ENCODE results near the gene HCRT. TPM values are rescaled to one million over a fixed set of nuclear protein-coding genes. Genes with fewer than 3 reads are reported as not detected.
A peak's percentile ranks its signal among the peaks of the same experiment; 100 is the strongest.
"Not testable (repeated sequence)": the region's sequence is repeated elsewhere in the genome, so short reads cannot be mapped to it uniquely, and the experiment has no call there.

Gene HCRT
- total and polyA plus RNA-seq, 5 donors: not detected

DNA sequence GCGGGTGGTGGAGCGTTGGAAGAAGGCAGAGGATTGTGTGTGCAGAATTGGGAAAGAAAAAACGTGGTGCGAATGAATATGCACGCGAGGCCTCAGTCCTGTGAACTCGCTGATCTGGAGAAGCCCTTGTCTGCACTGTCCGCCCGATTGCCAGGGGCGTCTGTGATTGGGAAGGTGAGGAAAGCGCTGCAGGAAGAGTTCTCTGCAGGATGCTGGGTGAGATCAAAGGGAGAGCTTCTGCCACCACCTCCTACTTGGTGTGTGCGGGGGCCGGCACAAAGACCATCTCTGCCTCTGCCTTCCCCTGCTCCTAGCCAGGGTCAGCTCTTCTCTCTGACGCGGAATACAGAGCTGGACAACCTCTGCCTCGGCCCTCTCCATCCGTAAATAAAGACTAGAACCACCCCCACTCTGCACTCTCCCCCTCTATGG, 29.6 kb downstream of the HCRT start:
- 30% methylated on average over 17 of the region's 17 CpGs for WGBS
- H3K4me3 ChIP-seq (ENCODE audit: low read length): peak overlapping the region; percentile 44
- H3K27ac ChIP-seq (ENCODE audit: low read length): no peak overlapping the region
- peaks cover 8% of the 10 kb centered on the region for H3K4me1 ChIP-seq (ENCODE audit: control insufficient read depth, insufficient read depth, low read length)
- H3K9me3 ChIP-seq (ENCODE audit: control insufficient read depth, low read length): no peaks in the 10 kb centered on the region
- ATAC-seq (no peak), DNase-seq (no peak)
- intact Hi-C loops (cut with DNase I): no loop called here
- H3K27me3 ChIP-seq (ENCODE audit: control insufficient read depth, insufficient read depth): no peaks in the 10 kb centered on the region

- ATAC-seq: peak in 1 of 2 donors; percentile 2
- WGBS: 5% methylated on average over 15 of the region's 15 CpGs
- peak in 1 of 3 donors; percentile 38 for DNase-seq
- H3K4me1 ChIP-seq (ENCODE audit: control insufficient read depth, insufficient read depth, low read length): peaks cover 8% of the 10 kb centered on the region
- H3K27me3 ChIP-seq (ENCODE audit: control insufficient read depth, insufficient read depth): no peaks in the 10 kb centered on the region
- H3K9me3 ChIP-seq (ENCODE audit: control insufficient read depth, low read length): no peaks in the 10 kb centered on the region
- H3K4me3 ChIP-seq (ENCODE audit: low read length): peak overlapping the region; percentile 89
- peak overlapping the region; percentile 61 for H3K27ac ChIP-seq (ENCODE audit: low read length)
- intact Hi-C loops (cut with DNase I): no loop called here
Observed at GRCh38 chr17:42153919-42154742, 31.1 kb downstream of the HCRT start.

GRCh38 chr17:42146911-42147607, 38.2 kb downstream of the HCRT start:
- 87% methylated on average over 13 of the region's 13 CpGs for WGBS
- DNase-seq (peak in 1 of 3 donors; percentile 32), ATAC-seq (no peak)
- H3K9me3 ChIP-seq (ENCODE audit: control insufficient read depth, low read length): no peaks in the 10 kb centered on the region
- peaks cover 4% of the 10 kb centered on the region for H3K4me1 ChIP-seq (ENCODE audit: control insufficient read depth, insufficient read depth, low read length)
- H3K27ac ChIP-seq (ENCODE audit: low read length): no peak overlapping the region
- H3K27me3 ChIP-seq (ENCODE audit: control insufficient read depth, insufficient read depth): no peaks in the 10 kb centered on the region
- H3K4me3 ChIP-seq (ENCODE audit: low read length): no peak overlapping the region
- intact Hi-C loops (cut with DNase I): no loop called here

GRCh38 chr17:42143138-42143537, 42.1 kb downstream of the HCRT start:
- H3K27ac ChIP-seq (ENCODE audit: low read length); DNase-seq; H3K27me3 ChIP-seq (ENCODE audit: control insufficient read depth, insufficient read depth); H3K4me3 ChIP-seq (ENCODE audit: low read length); H3K9me3 ChIP-seq (ENCODE audit: control insufficient read depth, low read length); ATAC-seq; intact Hi-C loops (cut with DNase I): not testable (repeated sequence)
- peaks cover 17% of the 10 kb centered on the region for H3K4me1 ChIP-seq (ENCODE audit: control insufficient read depth, insufficient read depth, low read length)
- 86% methylated on average over 4 of the region's 4 CpGs for WGBS

GRCh38 chr17:42142371-42142896, 42.8 kb downstream of the HCRT start:
- Histone ChIP-seq H3K4me1 (ENCODE audit: control insufficient read depth, insufficient read depth, low read length) (peaks cover 17% of the 10 kb centered on the region), H3K9me3 (ENCODE audit: control insufficient read depth, low read length) (no peaks in the 10 kb centered on the region), H3K27me3 (ENCODE audit: control insufficient read depth, insufficient read depth) (no peaks in the 10 kb centered on the region), H3K27ac (ENCODE audit: low read length) (peak overlapping the region; percentile 31), H3K4me3 (ENCODE audit: low read length) (no peak overlapping the region)
- ATAC-seq: peak; percentile 62 to 71
- DNase-seq: no peak
- WGBS: 43% methylated on average over 7 of the region's 7 CpGs
- intact Hi-C loops (cut with DNase I): no loop called here

DNA sequence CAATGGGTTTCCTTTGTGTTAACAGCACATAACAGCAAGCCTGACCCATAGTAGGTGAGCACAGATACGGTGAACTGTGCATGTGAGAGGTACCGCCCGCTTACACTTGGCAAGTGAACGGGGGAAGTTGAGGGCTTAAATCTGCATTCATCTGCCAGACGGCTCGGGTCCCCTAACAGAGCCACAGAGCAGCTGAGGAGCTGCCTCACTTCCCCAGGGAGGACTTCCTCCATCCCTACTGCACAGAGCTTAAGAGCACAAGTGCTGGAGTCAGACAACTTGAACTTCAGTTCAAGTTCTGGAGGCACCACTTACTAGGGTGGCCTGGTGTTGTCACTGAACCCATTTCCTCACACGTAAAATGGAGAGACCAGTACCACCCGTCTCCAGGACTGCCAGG, 43.9 kb downstream of the HCRT start:
- H3K4me3 ChIP-seq (ENCODE audit: low read length): no peak overlapping the region
- intact Hi-C loops (cut with DNase I): no loop called here
- no peaks in the 10 kb centered on the region for H3K27me3 ChIP-seq (ENCODE audit: control insufficient read depth, insufficient read depth)
- 72% methylated on average over 8 of the region's 8 CpGs for WGBS
- H3K27ac ChIP-seq (ENCODE audit: low read length): no peak overlapping the region
- no peak for DNase-seq
- no peaks in the 10 kb centered on the region for H3K9me3 ChIP-seq (ENCODE audit: control insufficient read depth, low read length)
- ATAC-seq: peak; percentile 6 to 17
- peaks cover 20% of the 10 kb centered on the region for H3K4me1 ChIP-seq (ENCODE audit: control insufficient read depth, insufficient read depth, low read length)

- H3K9me3 ChIP-seq (ENCODE audit: control insufficient read depth, low read length); H3K4me3 ChIP-seq (ENCODE audit: low read length); H3K27ac ChIP-seq (ENCODE audit: low read length); DNase-seq; H3K27me3 ChIP-seq (ENCODE audit: control insufficient read depth, insufficient read depth); intact Hi-C loops (cut with DNase I); ATAC-seq: not testable (repeated sequence)
- 97% methylated on average over 7 of the region's 7 CpGs for WGBS
- peaks cover 23% of the 10 kb centered on the region for H3K4me1 ChIP-seq (ENCODE audit: control insufficient read depth, insufficient read depth, low read length)
Observed at GRCh38 chr17:42140690-42141089, 44.6 kb downstream of the HCRT start.

DNA sequence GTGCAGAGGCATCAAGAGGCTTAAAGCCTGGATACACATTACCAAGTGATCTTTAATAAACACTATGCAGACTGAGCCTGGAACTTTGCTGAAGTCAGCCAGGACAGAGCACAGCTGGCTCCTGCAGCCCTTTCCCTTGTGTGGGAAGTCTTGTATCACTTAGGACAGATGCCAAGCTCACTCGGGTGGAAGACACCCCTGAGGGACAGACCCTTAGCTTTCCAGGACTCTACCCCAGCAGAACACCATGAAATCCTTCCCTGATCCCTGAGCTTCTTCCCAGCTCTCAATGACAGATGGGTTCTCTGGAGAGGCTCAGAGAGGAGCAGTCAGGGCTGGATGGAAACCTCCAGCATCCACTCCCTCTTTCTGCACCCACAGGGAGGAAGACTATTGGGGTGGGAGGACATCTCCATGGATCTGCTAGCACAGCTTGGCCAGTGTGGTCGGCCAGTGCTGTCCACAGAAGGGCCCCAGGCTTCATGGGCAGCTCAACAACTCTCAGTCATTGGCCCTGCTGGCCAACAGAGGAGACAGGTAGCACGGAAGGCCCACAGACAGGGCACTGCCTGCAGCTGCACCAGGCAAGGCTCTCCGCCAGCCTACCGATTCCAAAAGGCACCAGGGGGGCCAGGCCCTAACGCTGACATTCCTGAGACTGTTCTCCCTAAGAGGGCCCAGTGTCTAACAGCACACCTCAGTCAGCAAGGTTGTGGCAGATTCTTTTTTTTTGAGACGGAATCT, 46.3 kb downstream of the HCRT start:
- Histone ChIP-seq H3K27ac (ENCODE audit: low read length) (peak overlapping the region; percentile 13), H3K4me3 (ENCODE audit: low read length) (no peak overlapping the region), H3K9me3 (ENCODE audit: control insufficient read depth, low read length) (no peaks in the 10 kb centered on the region), H3K27me3 (ENCODE audit: control insufficient read depth, insufficient read depth) (no peaks in the 10 kb centered on the region), H3K4me1 (ENCODE audit: control insufficient read depth, insufficient read depth, low read length) (peaks cover 23% of the 10 kb centered on the region)
- intact Hi-C loops (cut with DNase I): no loop called here
- WGBS: 69% methylated on average over 7 of the region's 7 CpGs
- ATAC-seq (peak in 1 of 2 donors; percentile 8), DNase-seq (no peak)

DNA sequence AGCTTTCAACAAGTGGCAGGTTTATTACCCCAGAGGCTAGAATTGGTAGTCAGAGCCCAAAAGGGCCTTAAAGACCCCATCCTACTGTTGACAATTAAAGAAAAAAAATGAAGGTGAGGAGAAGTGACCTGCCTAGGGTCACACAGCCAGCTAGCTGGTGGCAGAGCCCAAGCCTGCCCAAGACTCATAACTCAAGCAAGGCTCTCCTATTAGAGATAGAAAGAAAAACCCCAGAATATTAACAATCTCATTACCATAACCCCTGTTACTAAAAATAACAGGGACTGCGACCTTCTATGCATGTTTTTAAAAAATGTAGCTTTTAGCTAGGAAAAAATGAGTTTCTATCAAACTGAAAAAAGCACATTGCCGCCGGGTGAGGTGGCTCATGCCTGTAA, 48.6 kb downstream of the HCRT start:
- Histone ChIP-seq H3K4me3 (ENCODE audit: low read length) (no peak overlapping the region), H3K27ac (ENCODE audit: low read length) (peak overlapping the region; percentile 87), H3K27me3 (ENCODE audit: control insufficient read depth, insufficient read depth) (no peaks in the 10 kb centered on the region), H3K9me3 (ENCODE audit: control insufficient read depth, low read length) (no peaks in the 10 kb centered on the region), H3K4me1 (ENCODE audit: control insufficient read depth, insufficient read depth, low read length) (peaks cover 31% of the 10 kb centered on the region)
- intact Hi-C loops (cut with DNase I): no loop called here
- DNase-seq: no peak
- no peak for ATAC-seq
- WGBS: 84% methylated on average over 3 of the region's 3 CpGs

GRCh38 chr17:42135664-42136653, 49.3 kb downstream of the HCRT start:
- Histone ChIP-seq H3K4me3 (ENCODE audit: low read length) (no peak overlapping the region), H3K4me1 (ENCODE audit: control insufficient read depth, insufficient read depth, low read length) (peaks cover 34% of the 10 kb centered on the region), H3K27ac (ENCODE audit: low read length) (peak overlapping the region; percentile 87), H3K9me3 (ENCODE audit: control insufficient read depth, low read length) (no peaks in the 10 kb centered on the region), H3K27me3 (ENCODE audit: control insufficient read depth, insufficient read depth) (no peaks in the 10 kb centered on the region)
- DNase-seq (peak; percentile 63 to 85 (median 83)), ATAC-seq (peak; percentile 87 to 88)
- 49% methylated on average over 15 of the region's 15 CpGs for WGBS
- intact Hi-C loops (cut with DNase I): no loop called here
